GM19351 (cell line): Measurements from ENCODE around the gene SFXN5.

Source experiments
- ATAC-seq: cut with Tn5 transposase; IDR thresholded peaks from one replicate; pipeline ENCODE4 v1.9.1; 2021; ENCODE audit warnings: mild to moderate bottlenecking, moderate library complexity; ENCODE audit not compliant: unreplicated experiment

Gene SFXN5

DNA sequence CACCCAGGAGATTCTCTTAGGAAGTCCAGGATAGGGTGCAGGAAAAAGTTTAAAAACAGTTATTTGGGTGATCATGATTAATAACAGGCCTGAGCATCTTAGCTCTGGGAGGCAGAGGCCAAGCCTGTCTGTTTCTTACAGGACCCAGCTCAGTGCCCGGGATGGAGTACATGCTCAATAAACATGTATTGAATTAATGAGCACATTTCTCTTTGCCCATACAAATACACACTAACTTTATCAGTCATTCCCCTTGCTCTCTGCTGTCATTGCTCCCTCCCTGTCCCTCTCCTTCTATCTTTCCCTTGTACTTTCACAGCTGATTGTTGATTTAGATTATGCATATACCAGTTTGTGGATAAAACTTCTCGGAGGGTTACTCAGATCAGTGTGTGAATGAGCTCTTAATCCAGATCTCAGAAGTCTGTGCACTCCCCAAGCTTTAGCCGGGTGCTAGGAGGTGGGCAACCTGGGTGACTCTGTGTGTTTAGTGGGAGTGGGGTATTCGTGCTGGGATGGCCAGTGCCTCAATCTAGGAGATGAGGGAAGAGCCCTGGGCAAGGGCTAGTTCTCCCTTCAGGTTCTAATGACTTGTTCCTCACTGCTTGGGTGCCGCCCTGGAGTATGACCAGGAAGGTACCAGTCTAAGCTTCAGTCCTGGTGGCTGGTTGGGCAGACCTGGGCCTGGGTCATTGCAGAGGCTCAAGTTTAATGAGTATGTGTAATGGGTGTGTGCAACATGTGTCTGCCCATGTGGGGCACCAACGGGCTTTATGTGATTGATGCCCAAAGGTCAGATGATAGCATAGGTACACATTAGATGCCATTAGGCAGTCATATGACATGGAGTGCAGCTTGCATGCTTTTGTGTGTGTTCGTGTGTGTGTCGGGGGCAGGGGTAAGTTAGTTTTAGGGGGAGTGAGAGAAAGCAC, 143.6 kb downstream of the SFXN5 start:
- ATAC-seq = no peak

DNA sequence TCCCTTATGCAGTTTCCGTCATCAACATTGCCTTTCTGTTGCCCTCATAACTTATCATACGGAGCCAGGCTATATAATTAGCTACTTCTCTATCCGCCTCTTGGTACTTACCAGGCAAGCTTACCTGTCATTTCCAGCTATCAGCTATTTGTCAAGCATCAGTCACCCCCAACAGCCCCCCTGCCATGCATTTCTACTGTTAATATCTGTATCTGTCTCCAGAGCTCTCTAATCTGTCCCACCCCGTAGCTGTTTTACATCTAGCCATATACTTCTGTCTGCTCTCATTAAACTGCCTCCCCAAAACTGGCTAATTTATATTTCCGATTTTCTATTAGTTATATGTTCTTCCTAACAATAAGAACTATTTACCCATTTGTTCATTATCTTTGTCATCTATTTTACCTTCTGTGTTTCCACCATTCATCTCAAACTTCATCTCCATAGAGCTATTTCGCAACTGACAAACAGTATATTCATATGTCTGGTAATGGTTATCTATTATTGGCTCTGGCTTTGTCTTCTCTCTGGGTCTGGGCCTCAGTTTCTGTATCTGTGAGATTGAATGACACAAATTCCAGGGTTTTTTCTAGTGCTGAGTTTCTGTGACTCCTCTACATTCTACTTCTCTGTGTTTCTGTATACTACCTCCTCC, 144.6 kb downstream of the SFXN5 start:
- ATAC-seq = no peak

DNA sequence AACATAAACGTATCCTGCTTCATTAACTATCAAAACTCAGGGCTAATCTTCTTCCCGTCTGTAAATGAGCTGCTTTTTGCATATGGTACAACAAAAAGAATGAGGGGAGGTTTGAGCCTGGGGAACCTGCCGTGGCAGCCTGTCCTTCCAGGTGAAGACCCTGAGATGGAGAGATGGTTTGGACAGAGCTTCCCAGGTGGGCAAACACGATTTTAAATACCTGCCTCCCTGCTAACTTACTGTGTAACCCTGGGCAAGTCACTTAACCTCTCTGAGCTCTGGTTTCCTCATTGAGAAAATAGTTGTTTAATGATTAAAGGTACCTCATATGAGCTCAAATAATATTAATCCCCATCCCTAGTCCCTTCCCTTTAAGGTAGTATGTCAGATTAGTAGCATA, 145.1 kb downstream of the SFXN5 start:
- ATAC-seq = no peak

DNA sequence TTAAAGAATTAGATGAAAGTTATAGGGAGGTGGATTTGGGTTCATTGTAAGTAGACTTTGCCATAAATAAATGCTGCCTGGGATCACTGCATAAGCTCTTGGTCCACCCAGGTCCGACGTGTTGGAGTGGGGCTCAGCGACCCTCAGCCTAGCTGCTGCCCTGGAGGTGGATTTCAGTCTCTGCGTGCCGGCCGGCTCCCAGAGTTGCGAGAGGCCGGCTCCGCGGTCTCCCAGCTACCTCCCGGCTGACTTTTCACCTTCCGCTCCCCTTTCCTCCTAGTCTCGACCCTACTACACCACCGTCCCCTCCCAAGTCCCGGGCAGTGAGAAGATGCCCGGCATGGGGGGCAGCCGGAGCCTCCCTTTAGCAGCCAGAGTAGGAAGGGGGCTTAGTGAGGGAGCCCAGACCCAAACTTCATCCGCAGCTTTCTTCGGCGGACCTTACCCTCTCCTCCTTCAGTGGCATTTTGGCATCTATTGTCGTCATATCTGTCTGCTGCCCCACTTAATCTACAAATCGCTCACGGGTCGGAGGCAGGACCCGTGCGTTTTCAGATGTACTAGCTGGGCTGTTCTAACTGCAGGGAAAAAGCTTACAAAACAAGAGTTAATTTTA, 146.1 kb downstream of the SFXN5 start:
- no peak for ATAC-seq

DNA sequence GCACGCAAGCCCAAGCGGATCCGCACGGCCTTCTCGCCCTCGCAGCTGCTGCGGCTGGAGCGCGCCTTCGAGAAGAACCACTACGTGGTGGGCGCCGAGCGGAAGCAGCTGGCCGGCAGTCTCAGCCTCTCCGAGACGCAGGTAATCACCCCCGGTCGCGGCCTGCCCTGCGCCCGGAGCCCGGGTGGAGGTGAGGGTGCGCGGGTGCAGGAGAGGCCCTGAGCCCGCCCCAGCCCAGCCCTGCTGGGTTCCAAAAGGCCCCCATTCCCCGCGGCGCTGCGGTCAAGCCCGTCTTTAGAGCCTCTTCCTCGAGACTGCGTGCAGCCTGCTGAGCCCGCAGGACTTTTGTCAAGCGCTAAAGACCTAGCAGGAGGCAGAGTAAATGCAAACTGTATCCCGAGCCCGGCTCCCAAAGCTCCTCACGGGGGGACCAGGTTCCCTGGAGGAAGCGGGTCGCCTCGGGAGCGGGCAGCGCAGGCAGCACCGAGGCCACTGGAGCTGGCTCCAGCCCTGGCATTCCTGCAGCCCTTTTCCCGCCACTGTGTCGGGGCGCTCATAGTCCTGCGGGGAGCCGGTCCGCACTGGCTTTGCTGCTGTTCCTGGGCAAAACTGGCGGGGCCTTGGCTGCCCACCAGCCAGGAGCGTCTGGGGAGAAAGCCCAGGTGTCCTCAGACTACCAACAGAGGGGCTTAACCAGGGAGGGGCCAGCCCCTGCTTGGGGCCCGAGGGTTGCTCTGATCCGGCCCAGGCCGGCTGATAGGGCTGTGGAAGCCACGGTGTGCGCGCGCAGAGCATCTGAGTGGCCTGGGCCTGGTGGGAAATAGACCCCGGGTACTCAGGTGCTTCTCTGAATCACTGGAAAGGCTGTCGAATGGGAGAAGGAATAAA, 146.9 kb downstream of the SFXN5 start:
- peak; percentile 45 for ATAC-seq

DNA sequence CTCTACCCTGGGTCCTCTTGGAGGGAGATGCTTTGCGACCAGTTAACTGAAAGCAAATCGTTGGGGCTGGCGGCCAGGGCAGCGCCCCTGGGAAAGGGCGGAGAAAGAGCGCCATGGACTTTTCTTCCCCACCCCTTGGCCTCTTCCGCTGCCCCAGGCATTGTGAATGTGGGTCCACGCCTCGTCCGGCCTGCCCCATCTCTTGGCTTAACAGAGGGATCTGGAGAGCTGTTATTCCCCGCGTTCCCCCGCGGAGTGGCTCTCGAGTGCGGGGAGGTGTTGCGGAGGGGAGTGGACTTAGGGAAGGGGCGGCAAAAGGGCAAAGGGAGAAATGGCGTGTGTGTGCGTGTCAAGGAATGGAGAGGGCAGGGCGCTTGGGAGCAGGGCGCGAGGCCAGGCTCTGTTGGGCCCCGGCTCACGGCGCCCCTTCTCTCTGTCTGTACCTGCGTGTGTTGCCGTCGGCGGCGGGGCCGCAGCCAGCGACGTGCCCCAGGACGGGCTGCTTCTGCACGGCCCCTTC, 147.6 kb downstream of the SFXN5 start:
- ATAC-seq = peak; percentile 4

DNA sequence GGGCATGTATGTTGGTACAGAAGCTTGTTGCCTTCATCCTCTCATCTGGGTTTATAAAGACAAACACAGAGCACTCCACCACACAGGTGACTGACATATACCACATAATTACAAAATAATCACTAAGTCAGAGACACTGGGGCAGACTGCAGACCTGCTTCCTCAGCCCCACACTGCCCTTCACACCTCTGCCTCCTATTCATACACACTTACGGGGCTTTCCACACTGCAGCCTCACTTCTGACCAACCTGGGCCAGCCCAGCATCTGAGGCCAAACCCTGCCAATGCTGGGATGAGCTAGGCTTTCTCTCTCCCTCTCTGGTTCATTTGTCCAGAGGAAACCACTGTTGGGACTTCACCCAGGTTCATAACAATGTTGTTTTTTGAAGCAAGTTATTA, 149.7 kb downstream of the SFXN5 start:
- ATAC-seq = no peak

DNA sequence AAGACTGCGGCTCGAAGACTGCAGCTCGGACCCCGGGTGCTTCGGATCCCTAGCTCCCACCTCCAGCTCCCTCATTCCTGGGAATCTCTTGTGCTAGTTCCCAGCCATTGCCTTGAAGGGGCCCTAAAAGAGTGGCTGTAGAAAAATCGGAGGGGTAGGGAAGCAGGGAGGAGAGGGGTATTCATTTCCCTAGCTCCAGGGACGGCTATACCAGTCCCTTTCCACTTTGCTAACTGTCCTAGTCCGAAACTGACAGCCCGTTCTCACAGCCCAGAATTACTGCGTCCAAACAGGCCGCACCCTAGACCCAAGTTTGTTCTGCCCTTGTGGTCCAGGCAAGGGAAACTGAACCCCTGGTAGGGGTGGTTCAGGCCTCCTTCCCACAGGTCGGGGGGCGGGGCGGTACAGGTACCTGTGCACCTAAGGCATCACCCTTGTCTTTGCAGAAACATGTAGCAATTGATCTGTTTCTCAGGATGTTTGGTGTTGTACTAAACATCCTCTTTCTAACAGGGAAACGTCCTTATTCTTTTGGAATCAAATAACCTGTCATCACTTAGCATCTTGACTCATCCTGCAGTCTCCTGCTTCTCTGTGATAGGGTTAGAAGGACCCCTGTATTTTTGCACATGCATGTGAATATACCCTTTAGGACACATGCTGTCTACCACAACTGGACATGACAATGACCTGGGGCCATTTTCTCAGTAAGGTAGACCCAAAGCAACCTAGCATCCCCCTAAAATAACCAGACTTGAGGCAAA, 150.2 kb downstream of the SFXN5 start:
- no peak for ATAC-seq

DNA sequence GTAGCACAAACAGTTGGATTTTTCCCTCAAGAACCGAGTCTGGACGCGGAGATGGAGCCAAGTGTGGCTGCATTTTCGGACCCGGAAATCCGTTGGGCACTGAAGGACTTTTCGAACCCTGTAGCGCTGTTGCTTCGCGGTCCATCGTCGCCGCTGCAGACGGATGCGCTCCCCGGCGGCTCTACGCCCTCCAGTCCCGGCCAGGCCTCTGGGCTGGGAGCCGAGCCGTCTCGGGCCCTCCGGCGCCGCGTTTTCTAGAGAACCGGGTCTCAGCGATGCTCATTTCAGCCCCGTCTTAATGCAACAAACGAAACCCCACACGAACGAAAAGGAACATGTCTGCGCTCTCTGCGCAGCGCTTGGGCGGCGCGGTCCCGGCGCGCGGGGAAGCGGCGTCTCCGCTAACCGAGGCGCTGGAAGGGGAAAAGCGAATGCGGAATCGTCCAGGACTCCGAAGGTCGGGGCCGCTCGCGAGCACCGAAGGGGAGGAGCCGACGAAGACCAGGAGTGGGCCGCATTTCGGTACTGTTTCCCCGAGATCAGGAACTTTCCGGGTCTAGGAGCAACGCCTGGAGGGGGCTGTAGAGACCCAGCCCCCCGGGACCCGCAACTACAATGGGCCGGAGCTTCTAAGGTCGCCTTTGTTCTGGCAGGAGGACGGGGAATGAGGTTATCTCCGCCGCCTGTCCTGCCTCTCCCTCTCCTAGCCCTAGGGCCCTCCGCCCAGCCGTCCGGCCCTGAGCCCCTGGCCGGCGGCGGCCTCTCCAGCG, 151.0 kb downstream of the SFXN5 start:
- ATAC-seq = no peak

DNA sequence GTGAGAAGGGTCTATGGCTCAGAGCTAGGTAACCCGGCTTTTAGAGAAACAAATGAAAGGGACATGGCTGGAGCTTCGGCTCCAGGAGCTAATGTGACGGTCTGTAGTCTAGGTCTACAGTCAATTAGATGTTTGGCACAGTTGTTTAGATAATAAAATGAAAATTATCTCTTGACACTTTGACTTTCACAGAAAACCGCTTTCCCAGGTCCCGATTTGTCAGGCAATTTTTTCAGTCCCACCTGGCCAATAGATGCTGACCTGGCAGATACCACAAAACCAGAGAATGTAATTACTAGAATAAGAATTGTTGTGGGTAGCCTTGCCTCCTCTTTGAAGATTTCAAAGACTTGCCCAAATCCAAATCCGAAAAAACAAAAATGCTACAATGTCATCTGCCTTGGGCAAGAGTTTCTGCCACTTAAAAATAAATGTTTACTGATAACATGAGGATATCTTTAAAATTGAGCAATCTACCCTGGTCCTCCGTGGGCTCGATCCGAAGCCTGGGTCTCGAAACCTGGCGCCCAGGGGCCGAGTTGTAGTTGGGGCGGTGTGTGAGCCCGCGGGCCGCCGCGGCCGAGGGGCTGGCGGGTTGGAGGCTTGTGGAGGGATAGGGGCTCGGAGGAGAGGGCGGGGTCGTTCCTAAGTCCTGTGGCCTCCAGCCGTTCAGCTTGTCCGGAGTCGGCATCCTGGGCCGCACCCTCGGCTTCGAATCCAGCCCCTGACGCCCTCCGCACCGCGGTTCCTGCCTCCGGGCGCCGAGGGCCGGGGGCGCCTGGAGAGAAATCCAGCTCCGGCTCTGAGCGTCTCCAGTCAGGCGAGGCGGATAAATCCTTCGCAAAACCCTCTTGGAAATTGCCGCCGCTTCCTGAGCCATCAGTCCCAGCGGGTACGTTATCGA, 151.8 kb downstream of the SFXN5 start:
- no peak for ATAC-seq

DNA sequence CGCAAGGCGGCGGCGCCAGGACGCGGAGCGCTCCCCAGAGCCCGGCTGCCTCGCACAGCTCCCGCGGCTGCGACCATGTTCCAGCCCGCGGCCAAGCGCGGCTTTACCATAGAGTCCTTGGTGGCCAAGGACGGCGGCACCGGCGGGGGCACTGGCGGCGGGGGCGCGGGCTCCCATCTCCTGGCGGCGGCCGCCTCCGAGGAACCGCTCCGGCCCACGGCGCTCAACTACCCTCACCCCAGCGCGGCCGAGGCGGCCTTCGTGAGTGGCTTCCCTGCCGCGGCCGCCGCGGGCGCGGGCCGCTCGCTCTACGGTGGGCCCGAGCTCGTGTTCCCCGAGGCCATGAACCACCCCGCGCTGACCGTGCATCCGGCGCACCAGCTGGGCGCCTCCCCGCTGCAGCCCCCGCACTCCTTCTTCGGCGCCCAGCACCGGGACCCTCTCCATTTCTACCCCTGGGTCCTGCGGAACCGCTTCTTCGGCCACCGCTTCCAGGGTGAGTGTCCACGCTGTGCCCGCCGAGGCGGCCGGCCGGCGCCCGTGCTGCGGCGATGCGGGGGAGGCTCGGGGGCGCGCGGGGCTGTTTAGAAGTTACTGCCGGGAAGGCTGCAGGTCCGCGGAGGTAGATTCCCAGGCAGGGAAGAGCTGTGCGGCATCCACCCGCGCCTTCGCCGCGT, 153.5 kb downstream of the SFXN5 start:
- peak; percentile 2 for ATAC-seq

DNA sequence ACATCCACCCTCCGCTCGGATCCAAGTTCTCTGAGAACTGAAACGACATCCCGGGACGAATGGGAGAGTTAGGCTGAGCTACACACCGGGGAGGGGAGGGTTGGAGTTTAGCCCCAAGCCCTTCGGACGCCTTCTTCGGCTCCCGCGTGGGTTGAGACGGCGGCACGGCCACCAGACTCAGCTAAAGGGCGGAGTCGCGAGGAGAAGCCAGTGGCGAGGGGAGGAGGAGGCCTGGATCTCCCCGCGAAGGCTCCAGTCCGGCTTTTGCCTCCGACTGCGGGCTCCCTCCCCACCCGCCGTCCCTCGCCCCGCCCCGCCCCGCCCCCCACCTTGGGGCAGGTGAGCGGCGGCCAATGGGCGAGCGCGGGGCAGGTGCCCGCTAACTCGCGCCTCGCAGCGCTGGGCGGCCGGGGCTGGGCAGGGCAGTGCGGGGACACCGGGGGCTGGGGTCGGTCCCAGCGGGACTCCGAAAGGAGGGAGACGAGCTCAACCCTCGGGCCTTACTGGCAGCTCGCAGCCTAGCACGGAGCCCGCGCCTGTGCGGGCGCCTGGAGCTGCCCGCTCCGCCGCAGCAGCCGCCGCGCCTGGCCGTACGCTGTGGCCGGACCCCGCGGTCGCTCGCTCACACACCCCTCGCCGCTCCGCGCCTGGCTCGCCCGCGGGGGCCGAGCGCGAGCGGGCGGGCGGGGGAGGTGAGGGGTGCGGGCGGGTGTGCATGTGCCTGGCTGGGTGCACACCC, 154.2 kb downstream of the SFXN5 start, which contains the start of gene EMX1:
TSS of gene EMX1 (plus strand) at position 382 of the 739 bp plus-strand sequence. CDS start at position 716, 334 bp downstream.
- peak; percentile 45 for ATAC-seq

DNA sequence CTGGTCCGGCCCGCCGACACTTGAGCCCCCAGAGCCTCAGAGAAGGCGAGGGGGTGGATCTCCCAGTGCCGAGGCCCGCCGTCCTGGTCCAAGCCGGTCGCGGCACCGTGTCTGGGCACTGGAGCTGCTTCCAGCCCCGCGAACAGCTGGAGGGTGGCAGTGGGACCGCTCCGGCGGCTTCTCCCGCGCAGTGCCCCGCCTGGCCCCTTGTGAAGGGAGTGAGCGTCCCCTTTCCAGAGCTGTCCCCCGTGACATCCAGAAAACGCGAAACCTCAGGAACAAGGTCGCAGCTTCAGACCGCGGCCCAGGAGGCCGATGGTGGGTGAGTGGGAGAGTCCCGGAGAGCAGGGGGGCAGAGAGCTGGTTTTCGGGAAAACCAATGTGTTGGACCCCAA, 154.8 kb downstream of the SFXN5 start:
- ATAC-seq = peak; percentile 16

DNA sequence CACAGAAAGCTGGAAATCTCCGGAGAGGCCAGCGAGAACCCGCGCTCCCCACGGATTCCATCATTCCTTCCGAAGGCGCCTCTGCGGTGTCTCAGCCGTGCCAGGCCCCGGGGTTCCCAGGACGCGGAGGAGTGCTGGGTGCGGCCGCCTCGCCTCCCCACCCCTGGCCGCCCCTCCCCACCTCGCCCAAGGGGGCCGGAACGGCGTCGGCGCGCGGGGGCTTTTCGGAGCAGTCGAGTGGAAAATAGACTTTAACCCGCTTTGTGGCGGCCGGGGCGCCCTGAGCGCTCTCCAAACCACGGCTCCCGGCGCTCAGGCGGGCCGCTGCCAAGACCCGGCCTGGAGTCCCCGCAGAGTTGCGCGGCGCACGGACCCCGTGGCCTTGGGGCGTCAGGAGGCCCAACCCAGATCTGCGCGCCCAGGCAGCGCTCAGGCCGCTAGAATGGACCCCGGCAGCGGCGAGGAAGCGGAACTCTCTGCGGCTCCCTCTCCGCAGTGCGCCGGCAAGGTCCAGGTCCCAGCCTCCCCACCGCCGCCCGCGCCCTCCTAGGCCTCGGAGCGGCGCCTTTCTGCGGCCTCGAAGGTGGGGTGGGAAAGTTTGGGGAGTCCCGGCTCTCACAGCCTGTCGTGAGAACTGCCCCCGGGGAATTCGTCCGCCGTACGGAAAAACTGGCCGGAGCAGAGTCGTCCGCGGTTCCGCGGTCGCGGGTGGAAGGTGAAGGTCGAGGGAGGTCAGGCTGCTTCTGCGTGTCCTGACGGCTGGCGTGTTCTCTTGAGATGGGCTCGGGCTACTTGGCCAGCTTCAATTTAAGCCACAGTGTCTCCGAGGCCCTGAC, 155.4 kb downstream of the SFXN5 start:
- peak; percentile 63 for ATAC-seq

DNA sequence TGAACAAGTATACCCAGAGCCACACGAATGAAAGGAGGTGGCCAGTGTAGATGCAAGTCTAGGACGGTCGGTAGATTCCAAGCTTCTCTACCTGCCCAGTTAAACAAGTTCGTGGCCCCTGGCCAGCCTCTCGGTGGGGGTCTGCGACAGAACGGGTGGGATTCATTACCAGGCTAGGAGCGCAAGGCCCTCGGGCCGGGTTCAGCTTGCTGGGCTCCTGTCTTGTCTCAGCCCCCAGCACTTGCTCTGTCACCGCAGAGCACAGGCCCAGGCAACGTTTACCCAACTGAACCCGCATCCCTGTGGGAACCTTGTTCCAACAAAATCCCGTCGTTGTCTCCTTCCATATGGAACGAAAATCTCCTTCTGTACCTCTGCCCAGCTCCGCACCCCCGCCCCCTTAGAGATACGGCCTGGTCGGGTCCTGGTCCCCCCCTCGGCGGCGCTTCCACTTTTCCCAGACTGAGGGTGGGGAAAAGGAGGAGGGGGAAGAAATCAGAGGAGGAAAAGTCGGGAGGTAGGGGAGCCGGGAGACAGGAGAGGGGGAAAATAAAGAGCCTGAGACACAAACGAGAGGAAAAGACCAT, 156.1 kb downstream of the SFXN5 start:
- no peak for ATAC-seq
